ENCODE data around the gene MYO7A.

MYO7A gene

GRCh38 chr11:77124041-77124440, 4.0 kb upstream of the MYO7A start:
- no peak for TF ChIP-seq ZNF274 (IDR thresholded peaks at IDR 0.05; ENCODE audit: low read depth, low read length)
- H3K4me3 ChIP-seq (ENCODE audit: low read length): no peak overlapping the region

- no peak for TF ChIP-seq ZNF274 (IDR thresholded peaks at IDR 0.05; ENCODE audit: low read depth, low read length)
These were observed 3.6 kb upstream of the MYO7A start for GRCh38 chr11:77124488-77124887.

GRCh38 chr11:77125191-77125590, 2.9 kb upstream of the MYO7A start:
- no peak for TF ChIP-seq ZNF274 (IDR thresholded peaks at IDR 0.05; ENCODE audit: low read depth, low read length)
- H3K4me3 ChIP-seq (ENCODE audit: low read length): no peak overlapping the region

More at GRCh38 chr11:77124488-77124887, 3.6 kb upstream of the MYO7A start:
- no peak overlapping the region for H3K4me3 ChIP-seq (ENCODE audit: low read length)

DNA sequence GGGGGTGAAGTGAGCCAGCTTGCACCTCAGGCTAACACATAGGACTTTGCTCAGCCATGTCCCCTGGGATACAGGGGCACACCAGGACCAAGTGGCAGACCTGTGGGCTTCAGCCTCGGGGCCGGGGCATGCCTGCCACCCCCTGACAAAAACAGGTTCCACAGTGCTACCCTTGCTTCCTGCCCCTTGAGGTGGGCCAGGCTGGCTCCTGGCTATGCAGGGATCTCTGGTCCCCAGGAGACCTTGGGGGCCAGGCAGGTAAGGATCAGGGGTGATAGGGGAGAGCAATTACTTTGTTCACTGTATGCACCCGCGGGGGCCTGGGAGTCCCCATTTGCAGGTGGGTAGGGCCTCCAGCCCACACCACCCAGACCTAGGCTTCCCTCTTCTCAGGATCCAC, 2.4 kb upstream of the MYO7A start:
- no peak overlapping the region for H3K4me3 ChIP-seq (ENCODE audit: low read length)
- TF ChIP-seq ZNF274 (IDR thresholded peaks at IDR 0.05; ENCODE audit: low read depth, low read length): no peak

DNA sequence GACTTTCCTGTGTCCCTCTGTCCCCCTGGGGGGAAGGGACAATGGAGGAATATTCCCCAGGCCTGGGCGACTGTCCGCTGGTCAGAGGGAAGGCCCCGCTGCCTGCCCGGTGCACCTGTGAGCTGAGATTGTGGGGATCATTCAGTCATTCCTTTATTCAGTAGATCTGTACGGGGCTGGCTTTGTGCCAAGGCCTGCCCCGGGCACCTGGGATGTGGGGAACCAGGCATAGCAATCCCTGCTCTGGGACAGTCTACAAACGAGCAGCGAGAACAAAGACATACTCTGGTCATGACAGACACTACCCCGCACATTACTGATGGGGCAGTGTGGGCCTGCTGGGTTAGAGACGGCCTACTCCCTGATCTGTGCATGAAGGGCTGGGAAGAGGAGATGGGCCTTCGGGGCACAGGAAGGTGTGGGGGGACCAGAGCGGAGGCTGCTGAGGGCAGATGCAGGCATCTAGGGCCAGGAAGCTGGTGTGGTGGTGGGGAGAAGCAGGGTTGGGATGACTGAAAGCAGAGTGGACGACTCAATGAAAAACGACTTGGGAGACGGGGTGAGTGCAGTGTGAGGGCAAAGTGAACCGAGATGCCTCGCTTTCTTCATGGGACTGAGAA, 1.8 kb upstream of the MYO7A start:
- no peak overlapping the region for H3K4me3 ChIP-seq (ENCODE audit: low read length)
- no peak for TF ChIP-seq ZNF274 (IDR thresholded peaks at IDR 0.05; ENCODE audit: low read depth, low read length)

GRCh38 chr11:77126861-77127234, 1.2 kb upstream of the MYO7A start:
- TF ChIP-seq ZNF274 (IDR thresholded peaks at IDR 0.05; ENCODE audit: low read depth, low read length): no peak
- H3K4me3 ChIP-seq (ENCODE audit: low read length): no peak overlapping the region

- TF ChIP-seq ZNF274 (IDR thresholded peaks at IDR 0.05; ENCODE audit: low read depth, low read length): no peak
These were observed 673 bp upstream of the MYO7A start for GRCh38 chr11:77127235-77127911.

DNA sequence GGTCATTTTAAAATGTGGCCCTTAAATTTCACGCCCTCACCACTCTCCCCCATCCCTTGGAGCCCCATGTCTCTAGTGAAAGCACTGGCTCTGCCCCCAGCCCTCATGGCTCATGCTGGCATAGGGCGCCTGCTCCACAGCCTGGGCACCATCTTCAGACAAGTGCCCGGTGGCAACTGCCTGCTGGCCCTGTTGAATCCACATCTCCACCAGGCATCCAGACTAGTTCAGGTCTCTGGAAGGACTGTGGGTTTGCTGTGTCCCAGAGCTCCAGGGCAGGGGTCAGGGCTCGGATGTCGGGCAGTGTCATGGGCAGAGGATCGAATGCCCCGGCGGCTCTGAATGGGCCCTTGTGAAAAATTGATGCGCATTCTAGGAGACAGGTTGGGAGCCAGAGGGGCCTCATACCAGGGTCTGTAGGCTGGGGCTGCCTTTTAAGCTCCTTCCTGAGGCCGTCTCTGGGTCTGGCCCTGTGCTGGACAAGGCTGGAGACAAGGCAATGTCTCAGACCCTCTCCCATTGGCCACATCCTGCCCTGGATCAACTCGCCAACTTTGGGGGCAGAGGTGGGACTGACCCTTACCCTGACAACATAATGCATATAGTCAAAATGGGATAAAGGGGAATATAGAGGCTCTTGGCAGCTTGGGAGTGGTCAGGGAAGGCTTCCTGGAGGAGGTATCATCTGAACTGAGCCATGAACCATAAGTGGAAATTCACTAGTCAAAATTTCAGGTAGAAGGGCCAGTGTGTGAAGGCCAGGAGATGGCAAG, 1.2 kb downstream of the MYO7A start:
- H3K4me3 ChIP-seq (ENCODE audit: low read length): no peak overlapping the region
- TF ChIP-seq ZNF274 (IDR thresholded peaks at IDR 0.05; ENCODE audit: low read depth, low read length): no peak

More at GRCh38 chr11:77127235-77127911, 673 bp upstream of the MYO7A start:
- H3K4me3 ChIP-seq (ENCODE audit: low read length): no peak overlapping the region

- H3K4me3 ChIP-seq (ENCODE audit: low read length): no peak overlapping the region
- no peak for TF ChIP-seq ZNF274 (IDR thresholded peaks at IDR 0.05; ENCODE audit: low read depth, low read length)
These were observed 2.1 kb downstream of the MYO7A start for GRCh38 chr11:77129842-77130756.

DNA sequence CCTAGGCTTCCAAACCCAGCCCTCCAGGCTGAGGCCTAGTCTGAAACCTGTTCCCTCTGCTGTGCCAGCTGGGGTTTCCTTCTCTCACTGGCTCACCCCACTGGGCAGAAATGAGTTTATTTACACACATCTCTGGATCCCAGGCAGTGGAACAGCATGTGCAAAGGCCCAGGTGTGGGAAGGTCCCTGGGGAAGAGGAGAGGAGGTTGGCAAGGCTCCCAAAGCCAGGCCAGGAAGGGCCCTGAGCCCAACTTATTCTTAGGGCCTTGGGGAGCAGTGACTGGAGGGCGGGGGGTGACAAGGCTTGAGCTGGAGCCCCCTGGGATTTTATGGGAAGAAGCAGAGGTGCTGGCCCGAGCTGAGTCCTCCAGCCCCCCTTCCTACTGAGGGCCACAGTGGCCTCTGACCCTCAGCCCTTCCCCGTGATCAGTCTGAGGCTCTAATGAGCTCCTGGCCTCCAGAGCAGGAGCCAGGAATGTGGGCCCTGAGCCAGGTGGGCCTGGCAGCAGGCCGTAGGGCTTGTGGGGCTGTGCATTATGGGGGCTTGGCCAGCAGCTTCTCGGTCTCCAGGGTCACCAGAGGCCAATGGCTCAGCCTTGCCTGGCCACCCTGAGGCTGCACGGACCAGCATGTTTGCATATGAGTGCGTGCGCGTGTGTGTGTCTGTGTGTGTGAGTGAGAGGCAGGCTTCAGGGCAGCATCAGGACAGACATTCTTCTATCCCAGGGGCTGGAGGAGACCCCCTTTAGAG, 2.9 kb downstream of the MYO7A start:
- H3K4me3 ChIP-seq (ENCODE audit: low read length): no peak overlapping the region
- no peak for TF ChIP-seq ZNF274 (IDR thresholded peaks at IDR 0.05; ENCODE audit: low read depth, low read length)

- no peak for TF ChIP-seq ZNF274 (IDR thresholded peaks at IDR 0.05; ENCODE audit: low read depth, low read length)
- H3K4me3 ChIP-seq (ENCODE audit: low read length): no peak overlapping the region
These were observed 3.5 kb downstream of the MYO7A start for GRCh38 chr11:77131560-77131959.

DNA sequence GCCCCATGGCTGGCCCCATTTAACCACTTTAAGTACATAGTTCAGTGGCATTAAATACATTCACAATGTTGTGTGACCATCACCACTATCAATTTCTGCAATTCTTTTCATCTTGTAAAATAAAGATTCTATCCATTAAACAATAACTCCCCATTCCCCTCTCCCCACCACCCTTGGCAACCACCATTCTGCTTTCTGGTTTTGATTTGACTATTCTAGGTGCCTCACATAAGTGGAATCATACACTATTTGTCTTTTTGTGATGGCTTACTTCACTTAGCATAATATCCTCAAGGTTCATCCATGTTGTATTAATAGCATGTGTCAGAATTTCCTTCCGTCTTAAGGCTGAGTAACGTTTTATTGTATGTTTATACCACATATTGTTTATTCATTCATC, 7.0 kb downstream of the MYO7A start:
- TF ChIP-seq ZNF274 (IDR thresholded peaks at IDR 0.05; ENCODE audit: low read depth, low read length): no peak
- H3K4me3 ChIP-seq (ENCODE audit: low read length): no peak overlapping the region

GRCh38 chr11:77136074-77136473, 8.0 kb downstream of the MYO7A start:
- H3K4me3 ChIP-seq (ENCODE audit: low read length): no peak overlapping the region
- no peak for TF ChIP-seq ZNF274 (IDR thresholded peaks at IDR 0.05; ENCODE audit: low read depth, low read length)

Measured in GM08714 (cell line).